Ovary (tissue), 9 donors: ENCODE measurements around the gene TCF12. TPM values are rescaled to one million over a fixed set of nuclear protein-coding genes. Genes with fewer than 3 reads are reported as not detected.

Experiments used
- DNase-seq, 5 donors: peaks; one replicate each; pipeline ENCODE4 v3.0.0-alpha.2; 2019 to 2020
- H3K27ac ChIP-seq, 2 donors: fragments of 200-600 bp; one replicate each; pipeline versions ENCODE4 v1.5.1 to v1.8.0; 2019 to 2022
- H3K27me3 ChIP-seq: fragments of 200-600 bp; one replicate; pipeline ENCODE4 v1.8.0; 2022
- H3K36me3 ChIP-seq: fragments of 200-600 bp; sonication (generic); one replicate; pipeline ENCODE4 v1.5.1; 2019
- H3K4me1 ChIP-seq: one replicate; pipeline ENCODE4 v1.8.1; 2013; ENCODE audit warnings: mild to moderate bottlenecking, moderate library complexity; ENCODE audit not compliant: insufficient read depth
- H3K4me3 ChIP-seq: fragments of 200-600 bp; sonication (generic); one replicate; pipeline ENCODE4 v1.5.1; 2017
- H3K9me3 ChIP-seq, 2 donors: fragments of 200-600 bp in 1 of 2; sonication (generic) in 1 of 2; one replicate each; pipeline versions ENCODE4 v1.5.1 to v1.8.1; 2013 to 2019; ENCODE audit warnings: mild to moderate bottlenecking in 1 of 2, moderate library complexity in 1 of 2
- EP300 ChIP-seq: sonication (generic); formaldehyde crosslinking; IDR thresholded peaks from one replicate; pipeline ENCODE4 v1.6.1; 2017; ENCODE audit warnings: antibody characterized with exemption
- POLR2A ChIP-seq: fragments of 450-650 bp; IDR thresholded peaks from one replicate; pipeline ENCODE4 v1.6.1; 2017; ENCODE audit warnings: antibody characterized with exemption, mild to moderate bottlenecking, moderate library complexity
- WGBS, 3 donors: extraction: QIAGEN DNeasy Blood & Tissue Kit in 1 of 3; methylation state at CpG; one replicate each; pipeline versions ENCODE4 v1.1.5 to v1.1.7; 2013 to 2017; 5-methylcytosine and 5-hydroxymethylcytosine counted together
- intact Hi-C, 4 donors: fragments of 100-400 bp; cut with DNase I; formaldehyde crosslinking; loops; one replicate each; pipeline versions ENCODE4 v1.11.0 to v1.15.1; 2022 to 2023
- polyA plus RNA-seq, 2 donors: library from polyadenylated mRNA; stranded (reverse); fragments of 200-250 nt in 1 of 2; fragments of 350-450 nt in 1 of 2; fragmentation: Illumina TruSeq in 1 of 2; extraction: RNeasy Lipid Tissue Mini Kit (QIAGEN cat#74804) in 1 of 2; gene quantifications; one replicate each; pipeline ENCODE4 v1.2.3, GENCODE V29; 2013 to 2014
- total RNA-seq, 7 donors: library from RNA; depleted of rRNA in 2 of 7; stranded (reverse); fragments of >200 nt in 2 of 7; fragmentation: NEBNext Ultra II Directional in 3 of 7; extraction: Animal tissue kit (Norgen Biotek cat#: 25700) in 3 of 7; gene quantifications; one replicate each; pipeline versions ENCODE4 v1.1.0 to v1.2.4, GENCODE V29; 2016 to 2023
- TF ChIP-seq, protein P1 (sequence below), 3 donors: fragments of 450-650 bp in 2 of 3; fragments of 200-600 bp in 1 of 3; IDR thresholded peaks; one replicate each; pipeline versions ENCODE4 v1.5.1 to v1.8.0; 2016 to 2022; ENCODE audit warnings: antibody characterized with exemption in 3 of 3, mild to moderate bottlenecking in 1 of 3
- donor health status: DM: no; HTN: no; CAD: no; lungs with moderate emphysema.
- donor health status: DM: no; HTN: no; CAD: no.
- donor health status: Bipolar disorder and iron deficiency.
- donor health status: DM: yes; HTN: yes; CAD: no.
- donor health status: DM: no; HTN: no; CAD: no.
- donor health status: DM: yes; HTN: yes; CAD: no.

The TCF12 gene
- total and polyA plus RNA-seq, 9 donors, result 28.6 to 150 (median 116) TPM

GRCh38 chr15:57309856-57310760 lies 391.7 kb downstream of the TCF12 start:
- 54 to 58% (median 55%) methylated on average over 21 of the region's 21 CpGs for WGBS, 3 donors
- intact Hi-C loops, result loop anchor here (5.0 to 10.0 kb wide), 5 partner anchors 165 to 815 kb away; partner anchors contain the start of gene TCF12 (in 1 of the 4)
- DNase-seq, result no peak

GRCh38 chr15:57310876-57311275 lies 392.4 kb downstream of the TCF12 start:
- Histone ChIP-seq H3K4me3 (no peak overlapping the region), H3K27ac (no peak overlapping the region), H3K9me3 (no peaks in the 10 kb centered on the region), H3K27me3 (no peaks in the 10 kb centered on the region), H3K36me3 (no peaks in the 10 kb centered on the region), H3K4me1 (peaks cover 1% of the 10 kb centered on the region)
- intact Hi-C loops, result loop anchor here in 1 of 4 donors (10.0 kb wide), 1 partner anchor 486 kb away; no protein-coding TSS in a partner anchor
- no peak for TF ChIP-seq POLR2A
- TF ChIP-seq, protein P1, sequence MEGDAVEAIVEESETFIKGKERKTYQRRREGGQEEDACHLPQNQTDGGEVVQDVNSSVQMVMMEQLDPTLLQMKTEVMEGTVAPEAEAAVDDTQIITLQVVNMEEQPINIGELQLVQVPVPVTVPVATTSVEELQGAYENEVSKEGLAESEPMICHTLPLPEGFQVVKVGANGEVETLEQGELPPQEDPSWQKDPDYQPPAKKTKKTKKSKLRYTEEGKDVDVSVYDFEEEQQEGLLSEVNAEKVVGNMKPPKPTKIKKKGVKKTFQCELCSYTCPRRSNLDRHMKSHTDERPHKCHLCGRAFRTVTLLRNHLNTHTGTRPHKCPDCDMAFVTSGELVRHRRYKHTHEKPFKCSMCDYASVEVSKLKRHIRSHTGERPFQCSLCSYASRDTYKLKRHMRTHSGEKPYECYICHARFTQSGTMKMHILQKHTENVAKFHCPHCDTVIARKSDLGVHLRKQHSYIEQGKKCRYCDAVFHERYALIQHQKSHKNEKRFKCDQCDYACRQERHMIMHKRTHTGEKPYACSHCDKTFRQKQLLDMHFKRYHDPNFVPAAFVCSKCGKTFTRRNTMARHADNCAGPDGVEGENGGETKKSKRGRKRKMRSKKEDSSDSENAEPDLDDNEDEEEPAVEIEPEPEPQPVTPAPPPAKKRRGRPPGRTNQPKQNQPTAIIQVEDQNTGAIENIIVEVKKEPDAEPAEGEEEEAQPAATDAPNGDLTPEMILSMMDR (IDR thresholded peaks at IDR 0.05), result no peak
- TF ChIP-seq EP300, result no peak
- DNase-seq, result no peak
- WGBS, 3 donors, result 86 to 93% (median 93%) methylated on average over 9 of the region's 9 CpGs

More at GRCh38 chr15:57309856-57310760, 391.7 kb downstream of the TCF12 start:
- Histone ChIP-seq H3K9me3 (no peaks in the 10 kb centered on the region), H3K36me3 (no peaks in the 10 kb centered on the region), H3K27me3 (no peaks in the 10 kb centered on the region), H3K4me1 (peaks cover 1% of the 10 kb centered on the region), H3K4me3 (no peak overlapping the region), H3K27ac (no peak overlapping the region)
- TF ChIP-seq, protein P1 (IDR thresholded peaks at IDR 0.05), result no peak
- TF ChIP-seq EP300 (no peak), POLR2A (no peak)

- intact Hi-C loops, result loop anchor here in 1 of 4 donors (10.0 kb wide), 1 partner anchor 487 kb away; no protein-coding TSS in a partner anchor
- H3K27ac ChIP-seq, result no peak overlapping the region
- WGBS, 3 donors, result 72 to 89% (median 74%) methylated on average over 6 of the region's 6 CpGs
Observed at GRCh38 chr15:57312006-57312317, 393.5 kb downstream of the TCF12 start.

DNA sequence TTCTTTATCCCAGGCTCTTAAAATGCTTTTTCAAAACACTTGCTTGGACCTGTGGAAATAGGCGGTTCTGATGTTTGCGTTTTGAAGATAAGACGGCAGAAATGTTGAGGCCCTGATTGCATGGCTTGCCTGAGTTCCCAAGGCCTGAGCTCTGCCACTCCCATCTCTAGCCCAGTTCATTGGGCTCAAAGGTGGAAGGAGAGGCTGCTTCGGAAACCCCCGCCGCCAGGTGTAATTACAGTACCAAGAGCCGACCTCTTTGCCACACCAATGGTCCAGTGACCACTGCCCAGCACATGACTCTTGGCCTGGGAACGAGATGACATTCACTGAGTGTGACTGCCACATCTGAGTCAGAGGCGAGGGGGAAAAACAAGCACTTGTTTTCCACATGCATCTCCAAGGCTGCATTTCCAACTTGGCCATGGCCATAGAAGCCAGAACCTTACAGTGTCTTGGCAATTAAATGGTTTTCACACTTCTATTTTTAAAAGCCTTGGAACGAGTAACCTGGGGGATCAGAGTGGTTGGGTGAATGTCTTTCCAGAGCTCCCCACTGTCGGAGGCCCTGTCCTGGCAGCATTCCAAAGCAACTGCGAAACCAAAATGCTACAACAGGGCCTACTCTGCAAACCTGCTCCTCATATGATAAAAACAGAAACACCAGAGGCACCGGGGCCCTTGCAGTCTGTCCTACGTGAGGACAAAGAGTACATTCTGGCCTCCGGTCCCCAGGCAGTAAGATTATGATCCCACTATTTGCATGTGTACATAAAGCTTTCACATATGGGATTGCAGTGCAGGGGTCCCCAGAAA lies 394.1 kb downstream of the TCF12 start:
- H3K27me3 ChIP-seq, result no peaks in the 10 kb centered on the region
- TF ChIP-seq POLR2A (no peak), EP300 (no peak)
- TF ChIP-seq, protein P1 (IDR thresholded peaks at IDR 0.05), result no peak
- no peaks in the 10 kb centered on the region for H3K4me1 ChIP-seq
- intact Hi-C loops, result loop anchor here in 1 of 4 donors (10.0 kb wide), 1 partner anchor 488 kb away; no protein-coding TSS in a partner anchor
- WGBS, 3 donors, result 68 to 74% (median 69%) methylated on average over 15 of the region's 15 CpGs
- no peak overlapping the region for H3K4me3 ChIP-seq
- no peaks in the 10 kb centered on the region for H3K9me3 ChIP-seq
- H3K36me3 ChIP-seq, result no peaks in the 10 kb centered on the region
- H3K27ac ChIP-seq, result no peak overlapping the region
- no peak for DNase-seq

More at GRCh38 chr15:57312006-57312317, 393.5 kb downstream of the TCF12 start:
- Histone ChIP-seq H3K36me3 (no peaks in the 10 kb centered on the region), H3K9me3 (no peaks in the 10 kb centered on the region), H3K4me1 (peaks cover under 1% of the 10 kb centered on the region), H3K27me3 (no peaks in the 10 kb centered on the region), H3K4me3 (no peak overlapping the region)
- DNase-seq, result no peak
- no peak for TF ChIP-seq EP300
- TF ChIP-seq, protein P1 (IDR thresholded peaks at IDR 0.05), result no peak
- no peak for TF ChIP-seq POLR2A
